Lower leg skin (tissue), 4 donors: ENCODE results near the gene ABHD15. TPM values are rescaled to one million over a fixed set of nuclear protein-coding genes. Genes with fewer than 3 reads are reported as not detected.

Experiments
- DNase-seq, 2 donors: peaks; one replicate each; pipeline ENCODE4 v3.0.0-alpha.2; 2019; ENCODE audit warnings: low spot score in 2 of 2
- H3K4me3 ChIP-seq: fragments of 200-600 bp; sonication (generic); 2 replicates; pipeline ENCODE4 v1.5.1; 2017; ENCODE audit warnings: mild to moderate bottlenecking, low read depth; ENCODE audit not compliant: poor library complexity, severe bottlenecking
- CTCF ChIP-seq, 3 donors: fragments of 450-650 bp; IDR thresholded peaks; one replicate each; pipeline ENCODE4 v1.5.1; 2016; ENCODE audit warnings: antibody characterized with exemption in 3 of 3, mild to moderate bottlenecking in 3 of 3, moderate library complexity in 2 of 3
- POLR2A ChIP-seq, 2 donors: fragments of 450-650 bp; IDR thresholded peaks; one replicate each; pipeline ENCODE4 v1.6.1; 2016 to 2017; ENCODE audit warnings: antibody characterized with exemption in 2 of 2, mild to moderate bottlenecking in 1 of 2, moderate library complexity in 1 of 2
- WGBS, 2 donors: methylation state at CpG; one replicate each; pipeline ENCODE4 v1.1.5; 2018; 5-methylcytosine and 5-hydroxymethylcytosine counted together
- intact Hi-C: fragments of 100-400 bp; cut with DNase I; formaldehyde crosslinking; loops from one replicate; pipeline ENCODE4 v1.15.0; 2023; ENCODE audit warnings: low total_unique reads
- total RNA-seq, 4 donors: library from RNA; depleted of rRNA; stranded (reverse); fragments of >200 nt; gene quantifications; one replicate each; pipeline ENCODE4 v1.1.0, GENCODE V29; 2016

The ABHD15 gene
- total RNA-seq, 4 donors from 2014 or later: 4.1 to 10.4 (median 7.5) TPM

- no peak for TF ChIP-seq POLR2A (IDR thresholded peaks at IDR 0.05)
- TF ChIP-seq CTCF (IDR thresholded peaks at IDR 0.05): no peak
- DNase-seq: peak in 1 of 2 donors; percentile 21
- peak overlapping the region; percentile 64 for H3K4me3 ChIP-seq
- intact Hi-C loops: no loop called here
- WGBS, 2 donors: 0 to 1% methylated on average over 2 to 23 of the region's 72 CpGs
Measured at GRCh38 chr17:29588562-29589411, 21.9 kb upstream of the ABHD15 start.

- peak overlapping the region; percentile 64 for H3K4me3 ChIP-seq
- 19 to 27% methylated on average over 5 to 8 of the region's 8 CpGs for WGBS, 2 donors
- intact Hi-C loops: no loop called here
- DNase-seq: no peak
- TF ChIP-seq CTCF (IDR thresholded peaks at IDR 0.05) (no peak), POLR2A (IDR thresholded peaks at IDR 0.05) (no peak)
Measured at GRCh38 chr17:29588017-29588561, 21.3 kb upstream of the ABHD15 start.

- TF ChIP-seq CTCF (IDR thresholded peaks at IDR 0.05): no peak
- no peak for TF ChIP-seq POLR2A (IDR thresholded peaks at IDR 0.05)
- no peak overlapping the region for H3K4me3 ChIP-seq
- intact Hi-C loops: no loop called here
- DNase-seq: no peak
- 69 to 82% methylated on average over 5 to 6 of the region's 6 CpGs for WGBS, 2 donors
Measured at GRCh38 chr17:29587591-29587990, 20.8 kb upstream of the ABHD15 start.

GRCh38 chr17:29586676-29587469 is 20.0 kb upstream of the ABHD15 start:
- no peak for DNase-seq
- TF ChIP-seq POLR2A (IDR thresholded peaks at IDR 0.05): no peak
- WGBS, 2 donors: 51 to 55% methylated on average over 9 of the region's 9 CpGs
- intact Hi-C loops: no loop called here
- H3K4me3 ChIP-seq: no peak overlapping the region

- WGBS, 2 donors: 79% methylated on average over 4 to 6 of the region's 8 CpGs
- TF ChIP-seq POLR2A (IDR thresholded peaks at IDR 0.05) (no peak), CTCF (IDR thresholded peaks at IDR 0.05) (no peak)
- no peak overlapping the region for H3K4me3 ChIP-seq
- intact Hi-C loops: no loop called here
- DNase-seq: no peak
Measured at GRCh38 chr17:29585080-29585751, 18.4 kb upstream of the ABHD15 start.
